GM21447 (cell line): Measurements from ENCODE around the gene EEIG2.
"Not testable (repeated sequence)": the region's sequence is repeated elsewhere in the genome, so short reads cannot be mapped to it uniquely, and the experiment has no call there.

ENCODE experiments used
- ATAC-seq: cut with Tn5 transposase; IDR thresholded peaks from one replicate; pipeline ENCODE4 v1.9.1; 2021; ENCODE audit not compliant: unreplicated experiment

The EEIG2 gene

DNA sequence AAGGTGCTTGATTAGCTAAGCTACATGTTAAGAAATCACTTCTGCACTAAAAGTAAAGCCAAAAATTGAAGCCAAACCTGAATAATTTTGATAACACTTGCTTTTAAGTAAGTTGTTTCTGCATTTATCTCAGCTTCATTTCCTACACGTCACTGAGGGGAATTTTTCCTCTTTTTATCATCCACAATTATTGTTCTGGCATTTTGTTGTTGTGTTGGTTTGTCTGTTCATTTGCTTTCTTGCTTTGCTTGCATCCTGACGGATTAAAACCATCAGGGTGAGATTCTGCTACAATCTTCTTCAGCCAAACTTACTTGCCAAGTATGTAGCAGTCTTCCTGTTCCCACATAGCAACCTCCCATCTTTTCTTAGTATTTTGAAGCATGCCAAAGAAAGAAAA lies 18.0 kb upstream of the EEIG2 start:
- no peak for ATAC-seq

DNA sequence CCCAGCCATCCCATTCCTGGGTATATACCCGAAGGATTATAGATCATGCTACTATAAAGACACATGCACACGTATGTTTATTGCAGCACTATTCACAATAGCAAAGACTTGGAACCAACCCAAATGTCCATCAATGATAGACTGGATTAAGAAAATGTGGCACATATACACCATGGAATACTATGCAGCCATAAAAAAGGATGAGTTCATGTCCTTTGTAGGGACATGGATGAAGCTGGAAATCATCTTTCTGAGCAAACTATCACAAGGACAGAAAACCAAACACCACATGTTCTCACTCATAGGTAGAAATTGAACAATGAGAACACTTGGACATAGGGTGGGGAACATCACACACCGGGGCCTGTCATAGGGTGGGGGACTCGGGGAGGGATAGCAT lies 12.4 kb upstream of the EEIG2 start:
- not testable (repeated sequence) for ATAC-seq

DNA sequence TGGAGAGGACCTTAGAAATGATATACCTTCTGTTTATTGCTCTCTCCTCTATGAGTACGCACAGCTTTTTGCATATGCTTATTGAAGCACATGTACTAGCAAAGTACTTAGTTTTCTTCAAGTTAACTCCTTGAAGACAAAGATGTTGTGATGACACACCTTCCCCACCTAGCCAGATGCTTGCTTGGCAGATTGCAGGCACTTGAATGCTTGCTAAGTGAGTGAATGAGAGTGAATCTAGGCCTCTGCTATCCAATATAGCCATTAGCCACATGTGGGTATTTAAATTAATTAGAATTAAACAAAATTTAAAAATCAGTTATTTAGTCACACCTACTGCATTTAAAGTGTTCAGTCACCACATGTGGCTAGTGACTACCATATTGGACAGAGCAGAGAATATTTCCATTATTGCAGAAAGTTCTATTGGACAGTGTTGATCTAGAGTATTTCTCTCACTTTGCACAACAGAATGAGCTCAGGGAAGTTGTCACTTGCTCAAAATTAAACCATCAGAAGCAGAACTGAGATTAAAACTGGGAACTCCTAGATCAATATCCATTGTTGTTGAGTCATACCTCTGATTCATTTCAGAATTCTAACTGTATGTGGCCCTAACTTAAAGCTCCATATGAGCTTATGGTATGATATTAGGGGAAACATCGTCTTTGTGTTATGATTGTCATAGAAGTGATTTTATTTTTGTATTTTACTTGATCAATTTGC lies 8.6 kb upstream of the EEIG2 start:
- ATAC-seq = peak; percentile 94

DNA sequence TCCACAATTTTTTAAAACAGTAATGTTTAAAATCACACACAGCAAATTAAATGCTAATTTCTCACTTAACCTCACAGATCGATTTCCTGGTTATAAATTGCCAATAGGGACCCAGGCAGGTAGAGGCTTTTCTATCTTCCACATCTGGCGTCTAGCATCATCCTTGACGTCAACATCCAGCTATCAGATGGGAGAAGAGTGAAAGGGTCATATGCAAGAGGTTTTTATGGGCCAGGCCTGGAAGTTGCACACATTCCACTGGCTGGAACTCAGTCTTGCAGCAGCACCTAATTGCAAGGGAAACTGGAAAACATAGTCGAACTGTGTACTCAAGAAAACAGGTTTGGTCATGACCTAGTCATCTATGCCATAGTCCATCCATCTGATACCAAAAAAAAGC lies 6.0 kb upstream of the EEIG2 start:
- no peak for ATAC-seq

DNA sequence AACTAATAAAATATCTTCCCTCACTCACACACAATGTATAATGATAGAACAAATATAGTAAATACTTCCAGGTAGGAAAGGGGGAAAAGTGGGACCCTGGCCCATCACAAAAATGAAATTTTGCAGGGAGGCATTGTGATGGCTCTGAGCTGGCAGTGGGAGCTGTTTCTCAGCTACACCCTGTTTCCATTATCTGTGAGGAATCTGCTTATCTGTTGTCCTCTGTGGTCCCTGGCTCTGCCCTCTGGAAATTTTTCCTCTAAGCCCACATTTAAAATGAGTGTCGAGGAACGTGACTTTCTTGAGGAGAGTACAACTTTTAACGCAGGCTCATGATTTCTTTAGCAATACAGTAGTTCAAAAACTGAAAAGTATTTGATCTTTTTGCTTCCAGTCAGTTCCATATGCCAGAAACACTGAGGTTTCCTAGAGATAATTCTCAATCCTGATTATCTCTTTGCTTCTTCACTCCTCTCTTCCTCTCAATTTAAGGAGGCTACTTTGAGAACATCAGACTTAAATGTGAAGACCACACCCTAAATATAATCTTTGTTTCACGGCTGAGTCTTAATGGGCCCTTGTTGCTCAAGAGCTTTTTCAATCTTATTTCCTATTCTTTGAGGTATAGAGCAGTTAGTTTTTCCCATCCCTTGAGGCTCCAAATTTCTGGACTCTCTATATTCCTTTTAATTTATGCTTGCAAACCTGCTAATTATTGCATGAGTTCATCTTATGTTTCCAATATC lies 5.0 kb upstream of the EEIG2 start:
- ATAC-seq = no peak

DNA sequence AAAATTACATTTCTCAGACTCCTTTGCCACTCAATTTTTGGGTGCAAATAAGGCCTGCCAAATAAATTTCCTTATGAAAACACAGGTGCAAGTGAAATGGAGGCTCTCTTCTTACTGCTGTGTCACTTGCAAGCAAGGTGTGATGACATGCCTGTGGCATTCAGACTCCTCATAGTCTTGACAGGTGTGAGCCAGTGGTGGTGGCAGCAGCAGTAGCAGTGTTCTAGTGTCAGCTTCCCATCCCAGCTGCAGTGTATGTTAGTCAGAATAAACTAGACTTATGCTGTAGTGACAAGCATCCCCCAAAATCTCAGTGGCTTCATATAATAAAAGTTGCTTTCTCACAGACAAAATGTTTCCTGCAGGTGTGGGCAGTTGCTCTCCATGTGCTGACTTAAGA lies 3.8 kb upstream of the EEIG2 start:
- no peak for ATAC-seq

DNA sequence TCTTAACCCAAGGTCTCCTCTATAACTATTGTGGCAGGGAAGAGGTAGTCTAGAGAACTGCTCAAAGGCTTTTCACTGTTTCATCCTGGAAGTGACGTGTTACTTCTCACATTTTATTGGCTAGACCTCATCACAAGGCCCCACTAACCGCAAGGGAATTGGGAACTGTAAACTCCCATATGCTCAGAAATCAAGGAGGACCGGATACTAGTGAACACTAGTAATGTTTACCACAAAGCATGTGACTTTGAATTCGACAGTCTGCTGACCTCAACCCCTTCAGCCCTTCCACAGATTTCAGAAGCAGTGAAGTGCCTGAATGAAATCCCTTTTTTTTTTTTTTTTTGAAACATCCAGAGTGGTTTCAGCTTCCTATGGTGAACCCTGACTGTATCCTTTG lies 3.4 kb upstream of the EEIG2 start:
- ATAC-seq = no peak

DNA sequence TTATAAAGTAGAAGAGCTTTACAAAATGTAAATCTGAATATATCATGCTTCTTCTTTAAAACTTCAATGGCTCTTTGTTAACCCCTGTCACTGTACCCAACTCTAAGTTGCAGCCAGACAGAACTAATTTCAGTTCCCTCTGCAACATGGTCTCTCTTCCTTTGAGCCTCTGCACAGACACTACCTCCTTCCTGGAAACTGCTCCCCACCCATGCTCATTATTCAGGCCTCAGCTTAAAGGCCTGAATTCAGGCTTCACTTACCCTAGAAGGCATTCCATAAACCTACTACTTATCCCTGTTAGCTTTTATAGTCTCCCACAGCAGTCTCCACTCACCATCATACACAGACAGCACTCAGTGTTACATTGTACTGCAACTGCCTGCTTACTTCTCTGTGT lies 2.6 kb upstream of the EEIG2 start:
- ATAC-seq = peak; percentile 29

DNA sequence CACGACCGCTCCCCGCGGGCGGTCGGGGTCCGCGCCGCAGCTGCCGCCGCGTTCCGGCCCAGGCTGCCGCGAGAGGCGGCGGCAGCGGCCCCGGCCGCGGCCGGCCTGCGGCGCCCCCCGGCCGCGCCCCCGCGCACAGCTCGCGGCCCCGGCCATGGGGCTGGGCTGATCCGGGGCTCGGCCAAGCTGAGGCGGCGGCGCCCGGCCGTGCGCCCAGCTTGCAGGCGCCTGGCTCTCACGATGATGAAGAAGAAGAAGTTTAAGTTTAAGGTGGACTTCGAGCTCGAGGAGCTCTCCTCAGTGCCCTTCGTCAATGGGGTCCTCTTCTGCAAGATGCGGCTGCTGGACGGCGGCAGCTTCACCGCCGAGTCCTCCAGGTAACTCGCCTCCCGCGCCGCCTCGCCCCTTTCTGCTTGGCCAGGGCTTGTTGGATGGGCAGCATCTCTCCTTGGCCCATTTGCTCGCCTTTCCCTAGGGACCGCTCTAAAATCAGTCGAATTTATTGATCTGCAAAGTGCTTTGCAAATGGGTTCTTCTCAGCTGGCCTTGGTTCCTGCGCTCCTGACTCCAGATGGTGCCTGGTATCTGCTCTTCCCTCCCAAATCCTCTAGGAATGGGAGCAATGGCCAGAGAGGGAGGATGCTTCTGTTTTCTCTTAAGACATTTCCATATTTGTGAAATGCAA lies 431 bp downstream of the EEIG2 start:
- ATAC-seq = peak; percentile 18

DNA sequence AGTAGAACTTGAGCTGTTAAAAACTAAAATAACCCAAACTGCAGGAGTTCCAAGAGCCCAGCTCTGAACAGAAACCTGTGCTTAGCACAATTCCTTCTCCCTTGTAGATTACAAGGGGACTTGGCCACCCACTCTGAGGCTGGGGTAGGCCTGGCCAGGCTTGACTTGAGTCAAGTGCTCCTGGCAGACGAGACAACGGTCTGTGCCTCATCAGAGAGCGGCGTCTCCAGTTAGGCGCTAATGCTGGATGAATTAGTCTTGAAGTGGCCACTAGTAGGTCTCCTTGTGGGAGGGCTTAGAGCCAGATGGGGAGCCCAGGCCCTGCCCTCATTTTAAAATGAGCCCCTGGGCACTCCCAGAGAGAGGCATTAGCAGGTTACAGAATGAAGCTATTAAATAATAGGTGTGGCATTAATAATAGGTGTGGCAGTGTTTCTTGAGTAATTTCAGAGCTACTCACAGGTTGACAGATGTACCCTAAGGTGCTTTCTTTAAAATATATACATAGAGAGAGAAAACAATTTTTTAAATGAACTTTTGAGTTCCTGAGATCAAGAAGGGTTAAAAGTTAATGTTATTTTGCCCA lies 1.1 kb downstream of the EEIG2 start:
- ATAC-seq = peak; percentile 36

DNA sequence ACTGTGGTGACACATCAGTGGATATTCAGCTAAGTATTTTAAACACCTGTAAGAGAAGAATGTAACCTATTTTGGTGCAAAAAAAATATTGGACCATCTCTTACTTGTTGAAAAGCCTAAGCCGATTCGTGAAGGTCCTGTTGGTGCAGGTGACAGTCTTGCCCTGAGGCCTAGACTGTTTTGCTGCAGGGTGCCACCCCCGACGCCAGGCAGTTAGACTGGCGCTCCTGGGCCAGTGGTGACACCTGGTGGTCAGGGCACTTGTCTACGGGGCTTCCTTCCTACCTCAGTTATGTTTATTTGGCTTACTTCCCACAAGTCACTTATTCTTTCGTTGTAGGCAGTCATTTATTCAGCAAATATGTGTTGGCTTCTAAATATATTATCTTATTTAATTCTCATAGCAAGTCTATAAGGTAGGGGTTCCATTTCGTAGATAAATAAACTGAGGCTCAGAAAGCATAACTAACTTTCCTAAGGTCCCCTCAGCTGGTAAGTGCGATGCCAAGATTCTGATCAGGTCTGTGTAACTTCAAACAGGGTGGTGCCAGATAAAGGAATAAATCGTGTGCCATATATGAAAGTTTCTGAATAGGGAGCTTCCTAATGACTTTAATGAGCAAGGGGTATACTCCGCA lies 1.9 kb downstream of the EEIG2 start:
- peak; percentile 37 for ATAC-seq

DNA sequence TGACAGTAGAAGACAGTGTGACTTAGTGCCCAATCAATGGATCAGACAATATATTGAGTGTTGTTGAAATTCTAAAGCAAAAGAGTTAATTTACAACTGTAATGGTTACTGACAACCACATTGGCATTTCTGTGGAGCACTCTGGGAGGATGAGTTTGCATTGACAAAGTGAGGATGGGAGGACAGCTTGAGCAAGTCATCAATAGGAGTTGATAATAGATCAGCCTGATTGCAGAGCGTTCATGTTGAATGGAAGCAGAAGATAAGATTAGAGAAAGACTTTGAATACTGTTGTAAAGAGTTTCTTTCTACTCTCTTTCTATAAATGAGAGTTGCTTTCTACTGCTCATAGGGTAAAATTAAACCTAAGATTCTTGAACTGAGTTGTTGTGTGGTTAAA lies 3.9 kb downstream of the EEIG2 start:
- ATAC-seq = no peak

DNA sequence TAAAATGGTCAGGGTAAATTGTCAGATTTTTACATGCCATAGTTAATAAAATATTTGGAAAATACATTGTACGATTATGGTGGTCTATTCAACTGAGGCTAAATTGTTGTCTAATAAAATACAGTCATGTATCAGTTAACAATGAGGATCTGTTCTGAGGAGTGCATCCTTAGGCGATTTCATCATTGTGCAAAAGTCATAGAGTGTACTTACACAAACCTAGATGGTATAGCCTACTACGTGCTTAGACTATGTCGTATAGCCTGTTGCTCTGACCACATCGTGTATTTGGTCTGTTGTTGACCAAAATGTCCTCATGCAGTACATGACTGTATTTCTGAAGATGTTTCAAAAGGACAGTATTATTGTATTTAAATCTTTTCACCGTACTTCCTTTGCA lies 5.2 kb downstream of the EEIG2 start:
- no peak for ATAC-seq

DNA sequence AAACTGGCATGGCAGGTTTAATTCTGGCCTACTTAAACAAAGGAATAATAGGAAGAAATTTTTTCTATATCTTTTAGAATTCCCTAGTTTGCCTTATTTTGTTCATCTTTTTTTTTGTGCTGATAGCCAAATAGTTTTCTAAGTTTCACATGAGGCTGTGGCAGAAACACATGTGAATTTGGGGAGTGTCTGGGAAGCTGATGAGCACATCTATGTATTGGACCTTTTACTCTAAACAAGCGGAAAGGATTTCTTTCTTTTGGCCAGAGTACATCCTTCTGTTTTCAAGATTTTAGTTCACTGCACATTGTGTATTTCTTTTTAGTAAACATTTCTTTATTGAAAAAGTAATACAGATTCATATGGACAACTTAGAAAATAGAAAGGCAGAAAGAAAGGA lies 5.6 kb downstream of the EEIG2 start:
- ATAC-seq = no peak

DNA sequence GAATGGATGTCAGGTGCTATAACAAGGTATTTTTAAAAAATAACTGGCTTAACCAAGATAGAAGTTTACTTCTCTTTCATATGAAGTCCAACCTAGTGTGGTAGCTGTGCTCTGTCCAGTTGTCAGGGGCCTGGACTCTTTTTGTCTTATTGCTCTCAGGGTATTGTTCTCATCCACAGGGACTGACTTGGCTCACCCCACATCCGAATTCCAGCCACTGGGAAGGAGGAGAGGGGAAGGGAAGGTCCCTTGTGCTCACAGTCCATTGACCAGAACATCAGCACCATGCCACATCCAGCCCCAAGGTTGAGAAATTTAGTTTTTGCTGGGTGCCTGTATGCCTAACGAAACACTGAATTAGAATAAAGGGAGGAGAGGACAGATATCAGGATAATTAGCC lies 8.7 kb downstream of the EEIG2 start:
- no peak for ATAC-seq

DNA sequence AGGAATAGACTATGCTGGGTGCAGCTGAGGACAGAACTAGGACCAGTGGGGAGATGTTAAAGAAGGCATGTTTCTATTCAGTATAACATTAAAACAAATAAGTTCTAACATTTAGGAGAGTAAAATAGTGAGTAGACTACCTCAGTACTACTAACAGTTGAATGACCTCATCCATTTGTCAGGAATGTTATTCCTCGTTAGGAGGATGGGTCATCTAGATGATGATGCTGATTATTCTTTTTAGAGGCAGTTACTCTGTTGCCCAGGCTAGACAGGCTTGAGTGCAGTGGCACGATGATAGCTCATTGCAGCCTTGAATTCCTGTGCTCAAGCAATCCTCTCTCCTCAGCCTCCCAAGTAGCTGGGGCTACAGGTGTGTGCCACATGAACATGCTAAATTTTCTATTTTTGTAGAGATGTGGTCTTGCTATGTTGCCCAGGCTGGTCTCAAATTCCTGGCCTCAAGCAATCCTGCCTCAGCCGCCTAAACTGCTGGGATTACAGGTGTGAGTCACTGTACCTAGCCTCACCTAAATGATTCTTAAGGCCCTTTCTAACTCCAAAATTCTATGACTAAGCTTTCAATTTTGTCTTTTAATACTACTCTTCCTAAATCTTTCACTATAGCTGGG lies 9.3 kb downstream of the EEIG2 start:
- no peak for ATAC-seq

DNA sequence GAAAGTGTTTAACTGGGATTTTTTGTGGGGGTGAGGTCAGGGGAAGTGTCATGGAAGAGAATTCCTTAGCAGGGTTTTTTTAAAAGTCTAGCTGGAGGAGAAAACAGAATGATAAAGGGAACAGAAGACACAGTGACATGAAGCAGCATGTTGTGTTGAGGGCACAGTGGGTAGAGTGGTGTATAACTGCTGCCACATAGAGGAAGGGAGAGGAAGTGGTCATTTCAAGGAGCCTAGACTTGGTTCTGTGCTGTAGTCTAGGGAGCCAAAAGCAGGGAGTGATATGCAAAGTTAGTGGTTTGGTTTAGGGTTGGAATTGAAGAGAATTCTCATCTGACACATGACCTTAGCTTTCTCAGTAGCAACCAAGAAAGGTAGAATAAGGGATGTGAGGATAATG lies 10.2 kb downstream of the EEIG2 start:
- peak; percentile 99 for ATAC-seq

DNA sequence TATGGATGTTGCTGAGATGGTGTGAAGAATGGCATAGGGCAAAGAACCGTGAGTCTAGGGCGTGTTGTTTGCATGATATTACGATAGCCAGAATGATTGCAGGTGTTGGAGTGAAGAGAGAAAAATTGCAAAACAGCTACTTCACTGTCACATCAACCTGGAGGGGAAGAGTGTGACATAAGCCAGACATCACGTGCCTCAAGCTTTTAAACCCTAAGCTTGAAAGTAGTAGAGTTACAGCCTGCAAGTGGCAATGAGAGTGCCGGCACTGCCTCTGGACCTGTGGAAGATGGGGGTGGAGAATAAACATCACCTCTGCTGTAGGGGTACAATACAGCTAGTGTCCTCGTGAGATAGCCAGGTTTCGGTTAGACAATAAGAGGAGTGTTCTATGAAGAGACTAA lies 11.1 kb downstream of the EEIG2 start:
- ATAC-seq = no peak

DNA sequence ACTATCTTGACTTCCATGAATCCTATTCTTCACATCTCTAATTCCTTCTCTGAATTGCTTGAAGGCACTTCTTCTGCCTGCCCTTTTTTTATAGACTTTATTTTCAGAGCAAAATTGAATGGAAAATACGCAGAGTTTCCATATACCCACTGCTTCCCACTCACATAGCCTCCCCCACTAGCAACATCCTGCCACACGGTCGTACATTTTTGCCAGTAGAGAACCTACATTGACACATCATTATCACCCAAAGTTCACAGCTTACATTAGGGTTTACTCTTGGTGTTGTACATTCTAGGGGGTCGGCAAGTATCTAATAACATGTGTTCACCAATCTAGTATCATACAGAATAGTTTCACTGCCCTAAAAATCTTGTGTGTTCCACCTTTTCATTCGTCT lies 12.3 kb downstream of the EEIG2 start:
- ATAC-seq = no peak

DNA sequence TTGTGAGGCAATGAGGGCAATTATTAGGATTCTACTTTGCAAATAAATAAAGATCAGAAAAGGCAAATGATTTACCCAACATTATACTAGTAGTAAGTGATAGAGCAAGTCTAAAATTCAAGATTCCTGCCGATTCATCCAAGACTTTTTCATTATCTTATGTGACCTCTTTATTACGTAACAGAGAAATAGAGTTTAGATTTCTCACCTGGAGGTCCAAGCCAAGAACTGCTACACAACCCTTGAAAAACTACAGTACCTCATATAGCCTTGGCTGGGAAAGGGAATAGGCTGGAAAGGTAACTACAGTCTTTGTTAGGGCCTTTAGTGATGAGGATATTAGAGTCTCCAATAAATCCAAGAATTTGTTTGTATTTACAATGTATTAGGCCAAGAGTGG lies 13.3 kb downstream of the EEIG2 start:
- no peak for ATAC-seq

DNA sequence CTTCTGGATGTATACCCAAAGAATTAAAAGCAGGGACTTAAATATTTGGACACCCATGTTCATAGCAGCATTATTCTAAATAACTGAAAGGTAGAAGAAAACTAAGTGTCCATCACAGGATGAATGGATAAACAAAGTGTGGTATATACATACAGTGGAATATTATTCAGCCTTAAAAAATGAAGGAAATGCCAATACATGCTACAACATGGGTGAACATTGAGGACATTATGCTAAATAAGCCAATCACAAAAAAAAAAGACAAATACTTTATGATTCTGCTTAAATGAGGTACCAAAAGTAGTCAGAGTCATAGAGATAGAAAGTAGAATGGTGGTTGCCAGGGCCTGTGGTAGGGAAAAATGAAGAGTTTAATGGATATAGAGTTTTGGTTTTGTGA lies 14.1 kb downstream of the EEIG2 start:
- no peak for ATAC-seq
